Omental fat pad (tissue), 4 donors: ENCODE data around the gene CYSRT1. TPM values are rescaled to one million over a fixed set of nuclear protein-coding genes. Genes with fewer than 3 reads are reported as not detected.
"Not testable (repeated sequence)": the region's sequence is repeated elsewhere in the genome, so short reads cannot be mapped to it uniquely, and the experiment has no call there.

Experiments
- ATAC-seq: fragments of 150-250 bp; one replicate; pipeline ENCODE4 v1.9.1; 2016; ENCODE audit warnings: mild to moderate bottlenecking, moderate library complexity; ENCODE audit not compliant: low FRiP score
- DNase-seq: peaks from one replicate; pipeline ENCODE4 v3.0.0-alpha.2; 2019; ENCODE audit warnings: low spot score
- total RNA-seq, 4 donors: library from RNA; depleted of rRNA; stranded (reverse); fragments of >200 nt; gene quantifications; one replicate each; pipeline ENCODE4 v1.1.0, GENCODE V29; 2016
- TF ChIP-seq, protein P1 (sequence below), 3 donors: fragments of 450-650 bp; IDR thresholded peaks; one replicate each; pipeline ENCODE4 v1.5.1; 2016 to 2017; ENCODE audit warnings: antibody characterized with exemption in 3 of 3, mild to moderate bottlenecking in 3 of 3, moderate library complexity in 2 of 3

Gene CYSRT1
- total RNA-seq, 4 donors from 2014 or later, result 0.36 to 0.65 (median 0.38) TPM; not detected in 1

DNA sequence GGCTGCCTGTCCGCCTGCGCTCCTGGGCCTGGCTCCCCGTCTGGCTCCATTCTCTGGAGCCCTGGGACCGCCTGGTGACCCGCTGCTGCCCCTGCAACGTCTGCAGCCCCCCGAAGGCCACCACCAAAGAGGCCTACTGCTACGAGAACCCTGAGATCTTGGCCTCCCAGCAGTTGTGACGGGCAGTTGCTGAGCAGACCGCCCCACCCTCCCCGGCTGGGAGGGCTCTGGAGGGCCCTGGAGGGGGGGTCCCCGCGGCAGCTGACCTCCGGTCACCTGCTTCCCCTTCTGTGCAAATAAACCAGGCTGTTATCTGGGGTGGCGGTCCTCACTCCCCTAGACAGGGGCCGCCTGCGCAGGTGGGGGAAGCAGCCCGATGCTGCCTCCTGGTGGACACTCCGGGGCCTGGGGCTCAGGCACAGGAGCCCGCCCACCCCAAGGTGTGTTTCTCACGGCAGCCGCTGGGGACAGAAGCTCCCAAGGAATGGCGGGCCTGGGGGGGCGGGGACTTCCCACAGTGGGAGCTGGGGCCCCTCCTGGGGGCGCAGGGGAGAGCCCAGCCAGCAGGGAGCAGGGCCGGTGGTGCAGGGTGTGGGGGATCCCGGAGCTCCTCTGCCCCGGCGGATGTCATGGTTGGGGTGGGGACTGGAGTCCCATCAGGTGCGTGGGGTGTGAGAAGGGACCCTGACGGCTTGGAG, 11.4 kb downstream of the CYSRT1 start:
- ATAC-seq (peak; percentile 29), DNase-seq (peak; percentile 86)

DNA sequence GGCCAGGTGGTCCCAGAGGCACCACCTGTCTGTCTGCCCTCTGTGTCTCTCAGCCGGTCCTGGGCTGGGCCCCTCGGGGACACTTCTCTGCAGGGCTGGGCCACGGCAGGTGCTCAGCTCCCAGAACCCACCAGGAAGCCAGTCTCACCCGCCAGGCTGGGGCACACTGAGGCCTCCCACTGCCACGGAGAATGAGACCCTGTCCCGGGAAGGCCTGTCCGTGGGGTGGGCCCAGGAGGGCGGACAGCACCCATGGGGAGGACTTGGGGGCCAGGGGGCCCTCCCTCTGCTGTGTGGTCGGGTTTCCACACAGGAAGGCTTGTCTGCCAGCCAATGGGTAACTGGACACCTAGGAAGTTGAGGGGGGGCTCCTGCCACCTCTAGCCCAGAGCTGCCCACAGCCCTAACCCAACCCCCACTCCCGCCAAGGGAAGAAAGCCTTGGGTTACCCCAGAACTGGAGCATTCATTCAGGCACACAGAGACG, 12.0 kb downstream of the CYSRT1 start:
- TF ChIP-seq, protein P1, sequence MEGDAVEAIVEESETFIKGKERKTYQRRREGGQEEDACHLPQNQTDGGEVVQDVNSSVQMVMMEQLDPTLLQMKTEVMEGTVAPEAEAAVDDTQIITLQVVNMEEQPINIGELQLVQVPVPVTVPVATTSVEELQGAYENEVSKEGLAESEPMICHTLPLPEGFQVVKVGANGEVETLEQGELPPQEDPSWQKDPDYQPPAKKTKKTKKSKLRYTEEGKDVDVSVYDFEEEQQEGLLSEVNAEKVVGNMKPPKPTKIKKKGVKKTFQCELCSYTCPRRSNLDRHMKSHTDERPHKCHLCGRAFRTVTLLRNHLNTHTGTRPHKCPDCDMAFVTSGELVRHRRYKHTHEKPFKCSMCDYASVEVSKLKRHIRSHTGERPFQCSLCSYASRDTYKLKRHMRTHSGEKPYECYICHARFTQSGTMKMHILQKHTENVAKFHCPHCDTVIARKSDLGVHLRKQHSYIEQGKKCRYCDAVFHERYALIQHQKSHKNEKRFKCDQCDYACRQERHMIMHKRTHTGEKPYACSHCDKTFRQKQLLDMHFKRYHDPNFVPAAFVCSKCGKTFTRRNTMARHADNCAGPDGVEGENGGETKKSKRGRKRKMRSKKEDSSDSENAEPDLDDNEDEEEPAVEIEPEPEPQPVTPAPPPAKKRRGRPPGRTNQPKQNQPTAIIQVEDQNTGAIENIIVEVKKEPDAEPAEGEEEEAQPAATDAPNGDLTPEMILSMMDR (IDR thresholded peaks at IDR 0.05), result no peak
- ATAC-seq (no peak), DNase-seq (no peak)

More for the DNA sequence above, 11.4 kb downstream of the CYSRT1 start:
- TF ChIP-seq, protein P1 (IDR thresholded peaks at IDR 0.05), result peak in 2 of 3 donors; percentile 95

DNA sequence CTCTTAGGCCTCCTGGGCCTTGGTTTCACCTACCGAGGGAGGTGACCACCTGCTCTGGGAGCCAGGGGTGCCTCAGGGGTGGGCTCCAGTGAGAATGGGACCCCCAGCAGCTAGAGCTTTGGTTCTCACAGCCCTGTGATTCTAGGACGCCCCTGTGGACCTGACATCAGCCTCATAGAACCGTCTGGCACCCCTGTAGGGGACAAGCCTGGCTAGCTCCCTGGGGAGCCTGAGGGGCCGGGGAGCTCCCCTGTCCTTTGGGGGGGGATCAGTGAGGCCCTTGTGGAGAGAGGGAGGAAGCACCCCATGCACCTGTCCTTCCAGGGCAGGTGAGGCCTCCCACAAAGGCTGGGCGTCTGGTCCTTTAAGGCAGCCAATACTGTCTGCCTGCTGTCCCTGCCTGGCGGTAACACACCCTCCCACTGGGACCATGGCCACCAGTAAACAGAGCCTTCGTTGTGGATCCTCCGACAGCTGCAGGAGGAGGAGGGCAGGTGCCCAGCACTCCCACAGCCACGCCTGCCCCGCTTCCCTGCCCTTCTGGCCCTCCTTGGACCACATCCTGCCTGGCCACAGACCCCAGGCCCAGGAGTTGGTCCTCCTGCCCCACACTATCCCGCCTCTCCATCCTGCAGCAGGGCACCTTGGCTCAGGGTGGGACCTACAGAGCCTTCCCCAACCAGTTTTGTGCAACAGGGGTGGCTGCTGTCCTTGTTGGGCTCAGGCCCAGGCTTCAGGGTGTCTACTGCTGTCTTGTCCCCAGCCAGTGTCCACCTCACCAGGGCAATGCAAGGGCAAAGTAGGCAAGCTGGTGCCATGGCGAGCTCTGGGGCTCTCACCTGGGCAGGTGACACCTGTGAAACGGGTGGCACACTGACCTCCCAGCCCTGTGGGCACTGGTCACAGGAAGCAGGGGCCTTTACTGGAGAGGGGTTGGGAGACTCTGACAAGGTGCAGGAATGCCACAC, 13.1 kb downstream of the CYSRT1 start:
- no peak for DNase-seq
- TF ChIP-seq, protein P1 (IDR thresholded peaks at IDR 0.05), result no peak
- ATAC-seq, result no peak

DNA sequence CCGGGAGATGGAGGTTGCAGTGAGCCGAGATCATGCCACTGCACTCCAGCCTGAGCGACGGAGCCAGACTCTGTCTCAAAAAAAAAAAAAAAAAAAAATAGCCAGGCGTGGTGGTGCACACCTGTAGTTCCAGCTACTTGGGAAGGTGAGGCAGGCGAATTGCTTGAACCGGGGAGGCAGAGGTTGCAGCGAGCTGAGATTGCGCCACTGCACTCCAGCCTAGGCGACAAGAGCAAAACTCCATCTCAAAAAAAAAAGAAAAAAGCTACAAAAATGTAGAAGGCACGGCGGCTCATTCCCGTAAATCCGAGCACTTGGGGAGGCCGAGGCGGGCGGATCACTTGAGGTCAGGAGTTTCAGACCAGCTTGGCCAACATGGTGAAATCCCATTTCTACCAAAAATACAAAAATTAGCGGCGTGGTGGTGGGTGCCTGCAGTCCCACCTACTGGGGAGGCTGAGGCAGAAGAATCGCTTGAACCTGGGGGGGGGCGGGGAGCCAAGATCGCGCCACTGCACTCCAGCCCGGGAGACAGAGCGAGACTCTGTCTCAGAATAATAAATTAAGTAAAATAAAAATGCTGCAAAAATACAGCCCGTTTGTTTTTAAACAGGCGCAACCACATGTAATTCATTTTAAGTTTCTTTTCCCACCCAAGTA, 14.7 kb downstream of the CYSRT1 start:
- DNase-seq, ATAC-seq: not testable (repeated sequence)

DNA sequence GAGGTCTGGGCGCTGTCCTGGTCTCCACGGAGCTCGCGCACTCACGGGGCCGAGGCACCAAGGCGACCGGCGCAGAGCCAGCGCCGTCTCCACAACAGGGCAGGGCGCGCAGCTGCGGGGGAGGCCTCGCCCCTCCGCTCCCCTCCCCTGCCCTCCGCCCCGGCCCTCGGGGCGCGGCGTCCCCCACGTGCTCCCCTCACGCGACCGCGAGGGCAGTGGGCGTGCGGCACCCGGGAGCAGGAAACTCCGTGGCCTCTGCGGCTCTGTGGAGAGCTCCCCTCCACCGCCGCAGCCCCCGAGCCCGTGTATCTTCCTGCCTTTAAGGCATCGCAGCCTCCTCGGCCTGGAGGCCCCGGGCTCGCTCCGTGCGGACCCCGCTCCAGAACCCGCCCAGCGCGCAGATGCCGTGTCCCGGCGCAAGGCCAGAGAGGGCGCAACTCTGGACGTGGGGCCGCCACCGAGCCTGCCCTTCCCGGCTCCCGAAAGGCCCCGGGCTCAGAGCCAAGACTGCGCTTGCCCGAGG, 15.4 kb downstream of the CYSRT1 start:
- peak; percentile 28 for ATAC-seq
- TF ChIP-seq, protein P1 (IDR thresholded peaks at IDR 0.05), result no peak
- peak; percentile 32 for DNase-seq

DNA sequence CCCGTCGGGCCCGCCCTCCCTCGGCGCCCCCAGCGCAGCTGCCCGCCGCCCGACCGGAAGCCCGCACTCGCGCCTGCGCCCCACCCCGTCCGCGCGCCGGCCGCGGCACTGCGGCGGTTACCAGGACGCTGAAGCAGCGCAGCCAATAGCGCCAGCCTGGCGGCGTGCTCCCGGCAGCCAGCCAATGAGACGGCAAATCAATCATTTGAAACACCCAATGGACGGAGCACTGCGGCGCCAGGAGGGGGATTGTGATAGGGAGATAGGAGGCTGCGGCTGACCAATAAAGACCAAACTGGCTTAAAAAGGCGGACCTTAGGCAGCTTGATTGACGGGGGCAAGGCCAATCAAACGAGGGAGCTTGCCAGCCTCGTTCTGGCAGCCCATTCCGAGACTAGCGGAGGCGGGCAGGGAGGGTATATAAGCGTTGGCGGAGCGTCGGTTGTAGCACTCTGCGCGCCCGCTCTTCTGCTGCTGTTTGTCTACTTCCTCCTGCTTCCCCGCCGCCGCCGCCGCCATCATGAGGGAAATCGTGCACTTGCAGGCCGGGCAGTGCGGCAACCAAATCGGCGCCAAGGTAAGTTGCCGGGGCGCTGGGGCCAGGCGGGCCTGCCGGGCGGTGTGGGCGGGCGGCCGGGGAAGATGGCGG, 16.0 kb downstream of the CYSRT1 start, which contains the start of gene TUBB4B:
TSS of gene TUBB4B (plus strand) at position 447 of the 649 bp plus-strand sequence. CDS start at position 521, 74 bp downstream.
- ATAC-seq (peak; percentile 86), DNase-seq (peak; percentile 86)
- TF ChIP-seq, protein P1 (IDR thresholded peaks at IDR 0.05), result no peak
